Gastroesophageal sphincter (tissue), 3 donors: Measurements from ENCODE around the gene THSD4.

Experiments used
- CTCF ChIP-seq, 4 experiments: fragments of 200-600 bp in 2 of 4; fragments of 450-650 bp in 2 of 4; sonication (generic) in 1 of 4; IDR thresholded peaks; one replicate each; pipeline ENCODE4 v1.5.1; 2017 to 2019; ENCODE audit warnings: antibody characterized with exemption in 4 of 4, mild to moderate bottlenecking in 2 of 4, moderate library complexity in 2 of 4
- POLR2A ChIP-seq, 2 donors: fragments of 450-650 bp; IDR thresholded peaks; one replicate each; pipeline ENCODE4 v1.6.1; 2017; ENCODE audit warnings: antibody characterized with exemption in 2 of 2, mild to moderate bottlenecking in 2 of 2, moderate library complexity in 1 of 2

GRCh38 chr15:71131601-71132362 is 16.5 kb downstream of the THSD4 start:
- TF ChIP-seq POLR2A (IDR thresholded peaks at IDR 0.05) (no peak), CTCF (IDR thresholded peaks at IDR 0.05) (no peak)
